Measurements from ENCODE around the gene ABLIM1.
A peak's percentile ranks its signal among the peaks of the same experiment; 100 is the strongest.

ABLIM1 gene

GRCh38 chr10:114697061-114697598, 39.1 kb upstream of the ABLIM1 start:
- Histone ChIP-seq H3K4me3 (ENCODE audit: low read depth, low read length) (no peak overlapping the region), H3K36me3 (ENCODE audit: control insufficient read depth in 2 of 2, insufficient read depth in 1 of 2, low read length in 2 of 2) (no peaks in the 10 kb centered on the region), H3K27ac (ENCODE audit: extremely low read depth, low read depth, low read length) (no peak overlapping the region), H3K4me1 (ENCODE audit: control insufficient read depth, insufficient read depth, low read length) (peaks cover 9% of the 10 kb centered on the region; the same call in 1 of the 2 replicates), H3K9me3 (ENCODE audit: control insufficient read depth, insufficient read depth, low read depth, low read length) (no peaks in the 10 kb centered on the region)
- ChIA-PET POLR2A (interaction anchor here (1.6 kb wide), 1 partner anchor 65 kb away, joined by 3 read pairs; no protein-coding TSS in a partner anchor), CTCF (interaction anchor here (0.7 to 1.7 kb wide), 7 partner anchors 15 to 393 kb away, joined by 3 to 5 read pairs (median 4); no protein-coding TSS in a partner anchor)
- no peak for TF ChIP-seq ZNF624 (tag by site-specific recombination; IDR thresholded peaks at IDR 0.05)
- TF ChIP-seq ZNF146 (tag by site-specific recombination; IDR thresholded peaks at IDR 0.05): no peak
- TF ChIP-seq ZSCAN4 (tag by site-specific recombination; IDR thresholded peaks at IDR 0.05): 0 out of 2 replicates have a peak, but pooled peaks have one; percentile 32
- TF ChIP-seq ZNF174 (tag by site-specific recombination; IDR thresholded peaks at IDR 0.05): no peak
- no peak for TF ChIP-seq ZNF571 (tag by site-specific recombination; IDR thresholded peaks at IDR 0.05)
- TF ChIP-seq ZSCAN16 (tag by site-specific recombination; IDR thresholded peaks at IDR 0.05): peak; percentile 90
- 0 out of 2 replicates have a peak, but pooled peaks have one; percentile 41 for TF ChIP-seq ZNF692 (tag by site-specific recombination; IDR thresholded peaks at IDR 0.05)
- peak; percentile 65; the same call in 1 of the 2 replicates for TF ChIP-seq ZNF18 (tag by site-specific recombination; IDR thresholded peaks at IDR 0.05)
- 0 out of 2 replicates have a peak, but pooled peaks have one; percentile 21 for TF ChIP-seq ZNF366 (tag by site-specific recombination; conservative IDR thresholded peaks at IDR 0.05)
- TF ChIP-seq KLF16 (tag by site-specific recombination; IDR thresholded peaks at IDR 0.05): 0 out of 2 replicates have a peak, but pooled peaks have one; percentile 38
- no peak for TF ChIP-seq ZNF768 (tag by site-specific recombination; IDR thresholded peaks at IDR 0.05)
- no peak for TF ChIP-seq ZNF501 (tag by site-specific recombination; IDR thresholded peaks at IDR 0.05)
- TF ChIP-seq ZFHX2 (tag by site-specific recombination; conservative IDR thresholded peaks at IDR 0.05): peak; percentile 86
- no peak for TF ChIP-seq ELK4 (IDR thresholded peaks at IDR 0.05; ENCODE audit: borderline replicate concordance, low read depth, low read length)
- no peak for TF ChIP-seq ZNF514 (tag by site-specific recombination; IDR thresholded peaks at IDR 0.05)
- peak; percentile 73 for TF ChIP-seq PRDM6 (tag by site-specific recombination; IDR thresholded peaks at IDR 0.05)
- TF ChIP-seq ZIC2 (tag by site-specific recombination; IDR thresholded peaks at IDR 0.05): 0 out of 2 replicates have a peak, but pooled peaks have one; percentile 6
- TF ChIP-seq ZNF416 (tag by site-specific recombination; IDR thresholded peaks at IDR 0.05): no peak
- TF ChIP-seq EGR2 (tag by site-specific recombination; IDR thresholded peaks at IDR 0.05; ENCODE audit: low read depth): peak; percentile 80
- 0 out of 2 replicates have a peak, but pooled peaks have one; percentile 38 for TF ChIP-seq ZNF394 (tag by site-specific recombination; IDR thresholded peaks at IDR 0.05; ENCODE audit: borderline replicate concordance)
- TF ChIP-seq BCL11A (tag by site-specific recombination; IDR thresholded peaks at IDR 0.05; ENCODE audit: low read depth): peak; percentile 25; the same call in 1 of the 2 replicates
- TF ChIP-seq FEZF1 (tag by site-specific recombination; IDR thresholded peaks at IDR 0.05): peak; percentile 37
- TF ChIP-seq SCRT1 (tag by site-specific recombination; IDR thresholded peaks at IDR 0.05; ENCODE audit: borderline replicate concordance): no peak
- peak; percentile 23; the same call in 1 of the 2 replicates for TF ChIP-seq OSR2 (tag by site-specific recombination; IDR thresholded peaks at IDR 0.05)
- TF ChIP-seq HOXD13 (CRISPR knock-in tag; IDR thresholded peaks at IDR 0.05; ENCODE audit: borderline replicate concordance): peak; percentile 63; the same call in 1 of the 2 replicates
- 0 out of 2 replicates have a peak, but pooled peaks have one; percentile 33 for TF ChIP-seq ZNF600 (tag by site-specific recombination; IDR thresholded peaks at IDR 0.05)
- peak; percentile 64 for TF ChIP-seq PRDM10 (tag by site-specific recombination; IDR thresholded peaks at IDR 0.05)
